NCI-H2171 treated with DMSO at 0.1 percent for 48 hours (cell line): Measurements from ENCODE around the gene STEAP1B.
"Not testable (repeated sequence)": the region's sequence is repeated elsewhere in the genome, so short reads cannot be mapped to it uniquely, and the experiment has no call there.

Source experiments
- DNase-seq: peaks from one replicate; lab custom pipeline; 2025; lab: John Stamatoyannopoulos, UW

Gene STEAP1B

GRCh38 chr7:22499888-22500689, at the start of gene STEAP1B:
TSS of gene STEAP1B (minus strand) at chr7:22500188. CDS start at chr7:22494855, 5,333 bp downstream.
- peak; percentile 57 for DNase-seq

- no peak for DNase-seq
These were observed 49.1 kb upstream of the STEAP1B start for GRCh38 chr7:22549051-22549450.

GRCh38 chr7:22548313-22548712, 48.3 kb upstream of the STEAP1B start:
- no peak for DNase-seq

GRCh38 chr7:22546769-22547168, 46.8 kb upstream of the STEAP1B start:
- no peak for DNase-seq

GRCh38 chr7:22545529-22545928, 45.5 kb upstream of the STEAP1B start:
- no peak for DNase-seq

- no peak for DNase-seq
These were observed 44.3 kb upstream of the STEAP1B start for GRCh38 chr7:22544245-22544644.

- DNase-seq = no peak
These were observed 43.2 kb upstream of the STEAP1B start for GRCh38 chr7:22543169-22543568.

GRCh38 chr7:22542669-22543068, 42.7 kb upstream of the STEAP1B start:
- no peak for DNase-seq

- DNase-seq = no peak
These were observed 42.3 kb upstream of the STEAP1B start for GRCh38 chr7:22542254-22542653.

GRCh38 chr7:22541789-22542188, 41.8 kb upstream of the STEAP1B start:
- DNase-seq = no peak

GRCh38 chr7:22528537-22528936, 28.5 kb upstream of the STEAP1B start:
- DNase-seq = not testable (repeated sequence)

- DNase-seq = not testable (repeated sequence)
These were observed 24.5 kb upstream of the STEAP1B start for GRCh38 chr7:22524353-22524947.

- DNase-seq = peak; percentile 59
These were observed 23.7 kb upstream of the STEAP1B start for GRCh38 chr7:22523478-22524352.

GRCh38 chr7:22519560-22519959, 19.6 kb upstream of the STEAP1B start:
- DNase-seq = not testable (repeated sequence)

GRCh38 chr7:22516950-22517349, 17.0 kb upstream of the STEAP1B start:
- DNase-seq = not testable (repeated sequence)

- DNase-seq = not testable (repeated sequence)
These were observed 15.0 kb upstream of the STEAP1B start for GRCh38 chr7:22514963-22515362.

- not testable (repeated sequence) for DNase-seq
These were observed 7.3 kb upstream of the STEAP1B start for GRCh38 chr7:22507320-22507719.

GRCh38 chr7:22506316-22507020, 6.5 kb upstream of the STEAP1B start:
- peak; percentile 70 for DNase-seq

- DNase-seq = not testable (repeated sequence)
These were observed 4.5 kb upstream of the STEAP1B start for GRCh38 chr7:22504519-22504918.

GRCh38 chr7:22502104-22502503, 2.1 kb upstream of the STEAP1B start:
- DNase-seq = not testable (repeated sequence)

- peak; percentile 54 for DNase-seq
These were observed 1.3 kb upstream of the STEAP1B start for GRCh38 chr7:22501336-22501735.

GRCh38 chr7:22499044-22499443, 944 bp downstream of the STEAP1B start:
- no peak for DNase-seq
